ENCODE data around the gene LNX1.
"Not testable (repeated sequence)": the region's sequence is repeated elsewhere in the genome, so short reads cannot be mapped to it uniquely, and the experiment has no call there.

The LNX1 gene

DNA sequence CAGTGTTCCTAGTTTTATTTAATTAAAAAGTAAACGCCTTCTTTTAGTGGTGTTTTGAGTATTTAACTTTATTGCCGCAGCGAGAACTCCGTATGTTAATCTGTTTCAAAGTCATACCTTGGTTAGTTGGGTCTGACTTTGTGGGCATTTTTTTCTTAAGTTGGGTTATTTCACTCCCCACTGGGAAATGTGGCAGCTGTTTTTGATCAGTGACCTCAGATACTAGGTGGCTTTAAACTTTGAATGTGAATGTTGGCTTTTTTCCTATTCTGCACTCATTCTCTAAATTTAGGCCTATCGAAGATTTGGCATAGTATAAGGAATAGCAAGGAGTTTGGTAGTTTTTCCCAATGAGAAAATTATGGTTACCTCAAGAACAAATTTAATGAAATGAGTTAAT is 127.9 kb downstream of the LNX1 start:
- DNase-seq (ENCODE audit: low read depth in 2 of 2) = no peak

DNA sequence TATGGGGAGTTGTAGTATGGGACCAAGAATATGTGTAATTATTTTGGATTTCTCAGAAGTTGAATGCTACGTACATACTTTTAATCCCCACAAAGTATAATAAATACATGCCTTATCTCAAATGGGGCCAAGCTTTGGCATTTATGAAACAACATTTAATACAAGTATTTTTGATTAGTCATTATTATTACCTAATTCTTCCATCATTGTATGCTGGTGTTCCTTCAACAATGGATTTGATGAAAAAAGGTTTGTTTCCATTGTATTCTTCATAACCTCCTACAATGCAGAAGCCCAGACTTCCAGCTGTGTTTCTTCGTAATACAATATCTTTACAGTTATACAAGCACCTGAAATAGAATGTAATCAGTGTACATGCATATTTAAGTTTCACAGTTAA is 130.0 kb downstream of the LNX1 start:
- no peak for DNase-seq (ENCODE audit: low read depth in 2 of 2)

DNA sequence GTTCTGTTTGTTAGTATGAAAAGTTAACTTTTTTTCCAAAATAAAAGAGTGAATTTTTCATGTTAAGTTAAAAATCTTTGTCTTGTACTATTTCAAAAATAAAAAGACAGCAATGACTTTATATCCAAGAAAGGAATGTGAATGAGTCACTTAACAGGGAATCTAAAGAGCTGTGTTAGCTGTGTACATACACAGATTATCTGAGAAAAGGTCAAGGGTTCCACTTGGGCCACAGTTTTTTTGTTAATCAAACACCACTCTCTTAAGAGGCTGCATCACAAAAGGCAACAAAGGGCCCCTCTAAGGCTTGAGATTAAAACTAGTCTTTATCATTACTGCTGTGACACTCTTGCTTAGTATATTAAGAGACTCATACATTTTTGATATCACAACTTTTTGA is 131.7 kb downstream of the LNX1 start:
- no peak for DNase-seq (ENCODE audit: low read depth in 2 of 2)

DNA sequence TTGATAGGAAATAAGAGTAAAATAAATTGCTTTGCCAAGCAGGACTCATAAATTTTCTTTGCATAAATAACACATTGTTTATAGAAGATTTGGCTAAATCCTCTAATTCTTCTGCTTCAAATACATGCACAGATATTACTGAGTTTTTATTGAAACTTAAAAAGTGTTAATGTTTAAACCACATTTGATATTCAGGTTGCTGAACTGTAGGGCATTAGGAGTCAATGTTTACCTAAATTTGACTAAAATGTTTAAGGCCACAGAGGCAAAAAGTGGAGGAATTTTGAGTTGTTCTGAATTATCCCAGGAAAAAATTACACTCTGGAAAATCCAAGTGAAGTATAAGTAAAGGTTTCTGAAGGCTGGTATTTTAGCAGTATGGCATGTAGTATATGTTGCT is 135.1 kb downstream of the LNX1 start:
- DNase-seq (ENCODE audit: low read depth in 2 of 2) = no peak

DNA sequence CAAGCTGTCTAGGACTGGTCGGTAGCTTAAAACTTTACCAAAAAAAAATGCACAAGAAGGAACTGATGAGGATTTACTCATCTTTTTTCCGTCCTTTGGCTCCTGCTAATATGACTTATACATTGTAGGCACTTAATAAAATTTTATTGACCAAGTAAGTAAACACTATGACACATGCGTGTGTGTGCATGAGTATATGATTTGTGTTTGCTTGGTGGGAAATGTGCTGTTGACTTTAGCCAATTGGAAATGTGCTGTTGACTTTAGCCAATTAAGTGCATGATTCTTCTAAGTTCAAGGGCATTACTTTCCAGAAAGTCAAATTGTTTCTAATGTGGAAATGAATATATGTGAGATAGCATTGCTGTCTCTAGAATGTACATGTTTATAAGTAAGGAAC is 135.5 kb downstream of the LNX1 start:
- DNase-seq (ENCODE audit: low read depth in 2 of 2) = no peak

DNA sequence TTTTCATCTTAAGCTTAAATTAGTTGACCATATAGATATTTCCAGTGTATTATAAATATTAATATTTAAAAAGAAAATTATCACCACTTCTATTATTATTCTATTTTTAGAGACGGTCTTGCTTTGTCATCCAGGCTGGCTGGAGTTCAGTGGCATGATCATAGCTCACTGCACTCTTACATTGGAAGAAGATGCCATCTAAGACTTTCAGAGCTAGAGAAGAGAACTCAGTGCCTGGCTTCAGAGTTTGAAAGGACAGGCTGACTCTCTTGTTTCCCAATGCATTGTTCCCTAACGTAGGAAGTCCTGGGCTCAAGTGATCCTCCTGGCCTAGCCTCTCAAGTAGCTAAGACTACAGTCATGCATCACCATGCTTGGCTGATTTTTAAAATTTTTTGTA is 137.9 kb downstream of the LNX1 start:
- DNase-seq (ENCODE audit: low read depth in 2 of 2) = no peak

DNA sequence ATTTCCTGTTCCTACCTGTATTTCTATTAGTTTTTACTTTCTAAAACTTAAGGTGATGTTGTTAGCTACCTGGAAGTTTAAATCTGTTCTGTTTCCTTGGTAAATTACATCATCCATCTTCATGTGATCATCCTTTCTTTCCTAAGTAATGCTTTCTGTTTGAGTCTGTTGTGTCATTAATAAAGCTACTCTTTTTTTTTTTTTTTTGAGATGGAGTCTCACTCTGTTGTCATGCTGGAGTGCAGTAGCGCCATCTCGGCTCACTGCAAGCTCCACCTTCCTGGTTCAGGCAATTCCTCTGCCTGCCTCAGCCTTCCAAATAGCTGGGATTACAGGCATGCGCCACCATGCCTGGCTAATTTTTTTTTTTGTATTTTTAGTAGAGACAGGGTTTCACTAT is 140.5 kb downstream of the LNX1 start:
- no peak for DNase-seq (ENCODE audit: low read depth in 2 of 2)

DNA sequence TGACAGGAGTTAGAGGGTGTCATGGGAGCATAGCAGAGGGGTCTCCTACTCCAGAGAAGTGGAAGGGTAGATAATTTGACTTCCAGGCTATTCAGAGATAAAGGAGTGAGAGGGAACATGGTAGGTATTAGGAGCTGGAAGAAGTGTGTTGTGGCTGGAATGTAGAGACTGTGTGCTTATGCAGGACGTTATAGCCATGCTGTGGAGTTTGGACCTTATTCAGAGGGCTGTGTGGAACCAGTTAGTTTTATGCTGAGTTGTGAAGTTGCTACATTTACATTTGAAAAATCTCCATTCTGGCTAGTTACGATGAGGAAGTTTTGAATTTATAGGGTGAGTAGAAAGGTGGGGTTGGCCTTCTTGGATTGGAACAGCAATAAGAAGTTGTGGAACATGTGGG is 146.3 kb downstream of the LNX1 start:
- DNase-seq (ENCODE audit: low read depth in 2 of 2) = no peak

DNA sequence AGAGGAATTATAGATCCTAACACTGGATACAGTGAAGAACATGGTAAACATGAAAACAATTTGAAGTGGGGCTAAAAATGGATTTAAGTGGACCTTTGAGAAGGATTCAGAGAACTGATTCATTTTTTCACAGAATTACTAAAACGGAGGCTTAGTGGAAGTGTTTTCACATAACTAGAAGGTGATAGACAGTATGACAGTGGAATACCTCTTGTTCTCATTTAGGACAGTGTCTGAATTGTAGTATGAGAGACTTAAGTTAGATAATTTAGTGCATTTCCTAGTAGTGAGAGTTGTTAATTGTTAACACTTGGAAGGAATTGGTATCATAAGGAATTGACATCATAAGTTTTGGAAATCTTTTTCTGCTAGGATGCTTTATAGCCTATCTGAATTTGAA is 149.7 kb downstream of the LNX1 start:
- DNase-seq (ENCODE audit: low read depth in 2 of 2) = no peak

DNA sequence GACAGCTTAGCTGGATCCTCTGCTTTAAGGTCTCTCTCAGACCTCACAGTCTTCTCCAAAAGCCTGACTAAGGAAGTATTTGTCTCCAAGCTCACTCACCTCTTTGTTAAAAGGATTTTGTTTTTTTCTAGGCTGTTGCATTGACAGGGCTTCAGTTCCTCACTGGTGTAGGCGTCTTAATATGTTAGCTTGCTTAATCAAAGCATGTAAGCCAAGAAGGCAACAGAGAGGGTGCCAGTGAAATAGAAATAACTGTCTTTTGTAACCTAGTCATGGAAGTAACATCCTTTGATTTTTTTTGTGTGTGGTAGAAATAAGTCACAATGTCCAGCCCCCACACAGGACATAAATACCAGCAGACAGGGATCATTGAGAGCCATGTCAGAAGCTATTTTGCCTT is 155.0 kb downstream of the LNX1 start:
- no peak for DNase-seq (ENCODE audit: low read depth in 2 of 2)

DNA sequence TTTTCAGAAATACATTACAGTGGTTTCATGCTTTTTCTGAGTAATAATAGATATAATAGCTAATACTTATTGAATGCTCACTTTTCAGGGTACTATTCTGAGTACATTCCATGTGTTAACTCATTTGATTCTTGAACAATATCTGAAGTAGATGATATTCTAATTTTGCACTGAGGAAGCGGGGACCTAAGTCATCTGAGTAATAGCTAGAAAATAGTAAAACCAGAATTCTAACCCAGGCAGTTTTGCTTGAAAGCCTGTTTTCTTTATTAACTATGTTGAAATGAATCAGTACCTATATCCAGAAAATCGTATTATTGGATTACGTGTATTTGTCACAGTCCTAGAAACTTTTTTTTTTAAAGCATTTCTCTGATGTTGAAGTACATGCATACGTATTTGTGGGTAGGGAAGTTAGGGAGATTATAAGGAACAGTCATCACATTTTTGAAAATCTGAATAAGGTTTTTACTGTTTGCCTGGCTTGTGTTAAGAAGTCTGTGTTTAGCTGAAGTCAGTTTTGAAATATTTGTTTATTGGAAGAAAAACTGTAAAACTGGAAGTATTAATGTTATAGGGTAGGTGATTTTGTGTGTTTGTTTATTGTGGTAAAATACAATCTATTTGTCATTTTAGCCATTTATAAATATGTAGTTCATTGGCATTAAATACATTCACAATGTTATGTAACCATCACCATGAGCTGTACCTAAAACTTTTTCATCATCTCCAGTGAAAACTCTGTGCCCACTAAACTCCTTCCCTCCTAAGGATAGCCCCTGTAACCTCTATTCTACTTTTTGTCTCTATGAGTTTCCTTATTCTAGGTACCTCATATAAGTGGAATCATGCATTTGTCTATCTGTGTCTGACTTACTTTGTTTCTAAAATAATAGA is 158.5 kb downstream of the LNX1 start:
- DNase-seq (ENCODE audit: low read depth in 2 of 2) = no peak

DNA sequence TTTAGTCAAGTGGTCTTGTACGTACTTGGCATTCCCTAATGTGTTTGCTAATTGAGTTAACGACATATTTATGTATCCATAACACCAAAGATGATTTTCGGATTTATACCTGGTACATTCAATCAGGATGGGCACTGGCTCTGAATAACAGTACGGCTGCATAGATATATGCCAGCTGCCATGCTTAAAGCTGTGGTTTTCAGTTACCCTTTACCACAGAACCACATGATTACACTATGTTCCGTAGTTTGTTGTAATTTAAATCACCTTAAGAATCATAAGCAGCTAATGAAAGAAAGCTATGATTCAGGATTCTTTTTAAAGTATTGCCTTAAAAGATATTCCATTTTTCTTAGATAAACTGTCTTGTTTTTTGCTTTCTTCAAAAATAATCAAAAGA is 160.2 kb downstream of the LNX1 start:
- no peak for DNase-seq (ENCODE audit: low read depth in 2 of 2)

DNA sequence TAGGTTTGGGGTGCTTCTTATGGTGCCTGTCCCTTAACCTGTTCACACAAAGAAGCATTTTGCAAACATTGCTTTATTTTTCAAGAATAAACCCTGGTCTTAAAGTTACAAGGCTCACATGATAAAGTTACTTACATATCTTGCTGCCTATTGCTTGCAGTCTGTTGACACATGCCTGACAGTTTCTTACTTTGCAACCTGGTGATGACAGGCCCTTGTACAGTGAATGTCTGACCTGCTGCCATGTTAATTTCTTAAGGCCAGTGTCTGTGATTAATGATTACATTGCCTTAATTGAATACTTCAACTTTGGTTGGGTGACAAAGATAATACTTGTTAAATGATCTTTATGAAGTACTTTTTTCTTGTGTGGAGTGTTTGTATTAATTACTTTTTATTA is 163.9 kb downstream of the LNX1 start:
- no peak for DNase-seq (ENCODE audit: low read depth in 2 of 2)

DNA sequence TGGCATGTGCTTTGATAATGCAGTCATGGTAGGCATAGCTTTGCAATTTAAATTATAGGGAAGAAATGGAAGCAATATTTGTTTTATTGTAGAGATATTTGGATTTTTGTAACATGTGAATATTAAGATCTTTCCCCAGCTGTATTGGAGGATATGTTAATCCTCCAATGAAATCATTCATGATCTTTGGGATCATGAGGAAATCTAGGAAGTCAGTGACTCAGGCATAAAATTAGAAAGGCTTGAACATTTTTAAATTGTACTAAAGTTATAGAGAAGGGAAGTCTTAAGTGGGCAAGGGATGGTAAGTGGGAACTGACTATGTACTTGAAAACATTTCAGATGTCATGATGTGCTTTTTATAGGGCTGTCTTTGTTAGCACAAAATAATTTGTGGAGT is 167.0 kb downstream of the LNX1 start:
- no peak for DNase-seq (ENCODE audit: low read depth in 2 of 2)

DNA sequence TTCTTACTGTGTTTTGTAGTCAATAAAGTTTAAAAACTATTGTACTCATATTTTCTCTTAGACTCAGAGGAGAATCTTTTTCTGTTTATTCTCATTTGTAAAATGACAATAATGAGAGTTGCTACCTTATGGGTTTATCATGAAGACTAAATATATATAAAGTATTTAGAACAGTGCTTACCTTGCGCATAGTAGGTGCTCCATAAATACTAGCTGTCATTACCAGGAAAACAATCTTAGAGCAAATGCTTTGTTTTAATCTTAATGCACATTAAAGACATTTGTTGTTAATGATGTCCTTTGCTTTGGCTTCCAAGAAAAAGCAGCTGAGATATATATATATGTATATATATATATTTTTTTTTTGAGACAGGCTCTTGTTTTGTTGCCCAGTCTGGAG is 168.9 kb downstream of the LNX1 start:
- no peak for DNase-seq (ENCODE audit: low read depth in 2 of 2)

DNA sequence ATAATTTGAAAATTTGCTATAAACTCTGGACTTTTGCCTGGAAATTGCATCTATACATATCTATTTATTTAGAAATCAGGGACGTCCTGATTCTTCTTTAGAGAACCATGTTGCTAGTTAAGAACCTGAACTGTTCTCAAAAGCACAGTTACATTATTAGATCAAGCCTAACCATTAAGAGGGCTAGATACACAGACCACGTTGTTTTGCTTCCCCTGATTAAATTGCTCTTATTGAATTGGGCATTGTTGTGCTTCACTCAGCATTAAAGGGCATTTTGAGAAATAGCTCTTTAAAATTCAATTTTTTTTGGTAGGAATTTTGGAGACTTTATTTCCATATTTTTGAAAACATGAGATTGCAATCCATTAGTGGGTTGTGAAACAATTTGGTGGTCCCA is 169.5 kb downstream of the LNX1 start:
- DNase-seq (ENCODE audit: low read depth in 2 of 2) = no peak

DNA sequence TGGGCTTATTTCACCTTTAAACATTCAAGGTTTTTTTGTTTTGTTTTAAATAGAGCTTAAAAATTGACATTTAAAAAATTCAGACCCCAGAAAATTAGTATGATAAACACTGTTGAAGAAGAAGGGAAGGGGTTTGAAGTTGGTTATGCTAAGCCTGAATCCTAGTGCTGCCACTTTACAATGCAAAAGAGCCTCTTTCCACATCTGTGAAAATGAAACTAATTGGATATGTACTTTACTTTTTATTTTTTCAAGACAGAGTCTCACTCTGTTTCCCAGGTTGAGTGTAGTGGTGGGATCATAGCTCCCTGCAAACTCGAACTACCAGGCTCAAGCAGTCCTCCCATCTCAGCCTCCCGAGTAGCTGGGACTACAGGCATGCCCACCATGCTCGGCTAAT is 172.1 kb downstream of the LNX1 start:
- no peak for DNase-seq (ENCODE audit: low read depth in 2 of 2)

DNA sequence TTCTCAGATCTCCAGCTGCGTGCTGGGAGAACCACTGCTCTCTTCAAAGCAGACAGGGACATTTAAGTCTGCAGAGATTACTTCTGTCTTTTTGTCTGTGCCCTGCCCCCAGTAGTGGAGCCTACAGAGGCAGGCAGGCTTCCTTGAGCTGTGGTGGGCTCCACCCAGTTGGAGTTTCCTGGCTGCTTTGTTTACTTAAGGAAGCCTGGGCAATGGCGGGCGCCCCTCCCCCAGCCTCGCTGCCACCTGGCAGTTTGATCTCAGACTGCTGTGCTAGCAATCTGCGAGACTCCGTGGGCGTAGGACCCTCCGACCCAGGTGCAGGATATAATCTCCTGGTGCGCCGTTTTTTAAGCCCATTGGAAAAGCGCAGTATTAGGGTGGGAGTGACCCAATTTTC is 181.8 kb downstream of the LNX1 start:
- DNase-seq (ENCODE audit: low read depth in 2 of 2) = not testable (repeated sequence)

Measured in stimulated activated CD4-positive, alpha-beta T cell treated with anti-CD3 and anti-CD28 coated beads, Interleukin-4, amount 100 ng/mL, for 48 hours (primary cell).